Renal cortical epithelial cell (primary cell): ENCODE results near the gene SF3A2. TPM values are rescaled to one million over a fixed set of nuclear protein-coding genes. Genes with fewer than 3 reads are reported as not detected.

Experiments used
- DNase-seq: peaks from one replicate; pipeline ENCODE4 v3.0.0-alpha.2; 2011; ENCODE audit warnings: low read depth
- total RNA-seq: library from RNA; depleted of rRNA; stranded (reverse); fragments of >200 nt; gene quantifications from 2 replicates; pipeline ENCODE4 v1.2.3, GENCODE V29; 2014

SF3A2 gene
- total RNA-seq, 1 donor from 2014 or later, result 39.2 TPM

GRCh38 chr19:2291185-2291751 is 54.6 kb downstream of the SF3A2 start:
- no peak for DNase-seq

- no peak for DNase-seq
These were observed 58.2 kb downstream of the SF3A2 start for GRCh38 chr19:2294687-2295335.

GRCh38 chr19:2296141-2296540 is 59.5 kb downstream of the SF3A2 start:
- DNase-seq, result no peak

Other genes starting within 250 kb of the SF3A2 start
- gene BTBD2, start 221.1 kb upstream of the SF3A2 start, total RNA-seq, result 31.4 and 144 TPM in 2 replicates
- 78.8 and 193 TPM in 2 replicates for gene MKNK2, start 185.6 kb upstream of the SF3A2 start, total RNA-seq
- 16.0 and 46.7 TPM in 2 replicates for gene MOB3A, start 140.5 kb upstream of the SF3A2 start, total RNA-seq
- gene IZUMO4, start 139.9 kb upstream of the SF3A2 start, total RNA-seq, result 0.89 and 3.5 TPM in 2 replicates
- 111 and 175 TPM in 2 replicates for gene AP3D1, start 85.3 kb upstream of the SF3A2 start, total RNA-seq
- 1.9 and 8.4 TPM in 2 replicates for gene DOT1L, start 72.9 kb upstream of the SF3A2 start, total RNA-seq
- gene PLEKHJ1, start 495 bp upstream of the SF3A2 start, total RNA-seq, result 68.1 and 121 TPM in 2 replicates
- gene AMH, start 12.5 kb downstream of the SF3A2 start, total RNA-seq, result 1.0 TPM in 1 of 2 replicates, not detected in the other
- gene JSRP1, start 19.6 kb downstream of the SF3A2 start, total RNA-seq, result 3.3 TPM in 1 of 2 replicates, not detected in the other
- 0.05 TPM in 1 of 2 replicates, not detected in the other for gene PEAK3, start 45.4 kb downstream of the SF3A2 start, total RNA-seq
- 0.05 TPM in 1 of 2 replicates, not detected in the other for gene LINGO3, start 71.3 kb downstream of the SF3A2 start, total RNA-seq
- 69.3 and 119 TPM in 2 replicates for gene LSM7, start 91.8 kb downstream of the SF3A2 start, total RNA-seq
- gene SPPL2B, start 91.9 kb downstream of the SF3A2 start, total RNA-seq, result 12.5 and 43.7 TPM in 2 replicates
- 0.05 TPM in 1 of 2 replicates, not detected in the other for gene TMPRSS9, start 123.4 kb downstream of the SF3A2 start, total RNA-seq
- 31.8 and 45.5 TPM in 2 replicates for gene TIMM13, start 190.8 kb downstream of the SF3A2 start, total RNA-seq
- gene LMNB2, start 220.1 kb downstream of the SF3A2 start, total RNA-seq, result 47.4 and 75.4 TPM in 2 replicates
- 31.4 and 50.2 TPM in 2 replicates for gene GADD45B, start 239.3 kb downstream of the SF3A2 start, total RNA-seq